B cell (primary cell): ENCODE data around the gene CMTM1. TPM values are rescaled to one million over a fixed set of nuclear protein-coding genes. Genes with fewer than 3 reads are reported as not detected.

Source experiments
- ATAC-seq: fragments of 200-7000 bp; cut with Tn5 transposase; one replicate; pipeline ENCODE4 v1.10.0; 2021; ENCODE audit warnings: low read depth, mild to moderate bottlenecking, moderate number of reproducible peaks, moderate library complexity
- CTCF ChIA-PET: fragments of 350-600 bp; sonication (Branson Sonifier 250); formaldehyde crosslinking; loops from one replicate; lab custom pipeline; 2021; ENCODE audit warnings: antibody characterized with exemption, inconsistent platforms; lab: Charles Lee
- POLR2A ChIA-PET: fragments of 350-600 bp; sonication (Branson Sonifier 250); formaldehyde crosslinking; loops from one replicate; lab custom pipeline; 2021; ENCODE audit warnings: antibody characterized with exemption; lab: Charles Lee
- DNase-seq: peaks from one replicate; pipeline ENCODE4 v3.0.0; 2013
- H2AFZ ChIP-seq: 2 replicates; pipeline ENCODE4 v1.6.1; 2012; ENCODE audit warnings: mild to moderate bottlenecking, low read depth, low read length; ENCODE audit not compliant: insufficient read depth, poor library complexity, severe bottlenecking
- H3K27ac ChIP-seq, 2 donors: 1 replicate in 1 of 2; 2 replicates in 1 of 2; pipeline ENCODE4 v1.5.1; 2012 to 2013; ENCODE audit warnings: low read length in 2 of 2, mild to moderate bottlenecking in 2 of 2, moderate library complexity in 1 of 2
- H3K27me3 ChIP-seq, 4 experiments: fragments of 200-600 bp in 1 of 4; sonication (generic) in 1 of 4; replicated peaks in 1 of 4; 1 replicate in 2 of 4; 2 replicates in 2 of 4; pipeline versions ENCODE4 v1.6.1 to v1.7.0; 2013 to 2016; ENCODE audit warnings: low read length in 3 of 4, mild to moderate bottlenecking in 2 of 4, mixed read lengths in 1 of 4, moderate library complexity in 1 of 4; ENCODE audit not compliant: insufficient read depth in 4 of 4, control insufficient read depth in 3 of 4; ENCODE audit errors: control extremely low read depth in 1 of 4
- H3K36me3 ChIP-seq, 2 experiments: replicated peaks in 1 of 2; 1 replicate in 1 of 2; 2 replicates in 1 of 2; pipeline versions ENCODE4 v1.6.1 to v1.7.1; 2013; ENCODE audit warnings: low read length in 1 of 2; ENCODE audit not compliant: insufficient read depth in 2 of 2, control insufficient read depth in 1 of 2; ENCODE audit errors: control extremely low read depth in 1 of 2, extremely low read depth in 1 of 2
- H3K4me1 ChIP-seq, 2 donors: fragments of 200-600 bp in 1 of 2; sonication (generic) in 1 of 2; 1 replicate in 1 of 2; 2 replicates in 1 of 2; pipeline versions ENCODE4 v1.5.1 to v1.6.1; 2013 to 2017; ENCODE audit warnings: low read length in 2 of 2; ENCODE audit not compliant: control insufficient read depth in 2 of 2, insufficient read depth in 2 of 2
- H3K4me2 ChIP-seq: replicated peaks from 2 replicates; pipeline ENCODE3; 2012; ENCODE audit warnings: mild to moderate bottlenecking, low read depth, low read length; ENCODE audit not compliant: poor library complexity, severe bottlenecking
- H3K4me3 ChIP-seq, 5 experiments: fragments of 200-600 bp in 1 of 5; sonication (generic) in 1 of 5; 1 replicate in 3 of 5; 2 replicates in 2 of 5; pipeline versions ENCODE4 v1.5.1 to v1.7.0; 2011 to 2016; ENCODE audit warnings: low read length in 4 of 5, mild to moderate bottlenecking in 4 of 5, low read depth in 2 of 5, control low read depth in 1 of 5, moderate library complexity in 1 of 5; ENCODE audit not compliant: insufficient read depth in 1 of 5; ENCODE audit errors: control extremely low read depth in 1 of 5, extremely low read depth in 1 of 5
- H3K79me2 ChIP-seq: fragments of 200-600 bp; sonication (generic); one replicate; pipeline ENCODE4 v1.6.0; 2016; ENCODE audit warnings: low read length; ENCODE audit not compliant: control insufficient read depth, insufficient read depth
- H3K9ac ChIP-seq: fragments of 200-600 bp; sonication (generic); 2 replicates; pipeline ENCODE4 v1.6.1; 2017; ENCODE audit warnings: mild to moderate bottlenecking, low read length, moderate library complexity
- H3K9me3 ChIP-seq, 3 donors: one replicate each; pipeline versions ENCODE4 v1.6.1 to v1.7.1; 2013; ENCODE audit warnings: low read length in 2 of 3; ENCODE audit not compliant: control insufficient read depth in 2 of 3, insufficient read depth in 1 of 3; ENCODE audit errors: control extremely low read depth in 1 of 3
- H4K20me1 ChIP-seq: 2 replicates; pipeline ENCODE4 v1.6.0; 2012; ENCODE audit warnings: mild to moderate bottlenecking, low read length; ENCODE audit not compliant: insufficient read depth, control insufficient read depth, poor library complexity, severe bottlenecking
- H3K27ac Mint-ChIP-seq: one replicate; pipeline ENCODE4 v1.8.0; 2021; ENCODE audit warnings: mixed read lengths
- H3K27me3 Mint-ChIP-seq: one replicate; pipeline ENCODE4 v1.8.0; 2021; ENCODE audit warnings: mixed read lengths
- H3K4me1 Mint-ChIP-seq: one replicate; pipeline ENCODE4 v1.8.0; 2021; ENCODE audit warnings: mixed read lengths
- H3K4me3 Mint-ChIP-seq: one replicate; pipeline ENCODE4 v1.8.0; 2021; ENCODE audit warnings: mixed read lengths
- H3K9me3 Mint-ChIP-seq: one replicate; pipeline ENCODE4 v1.8.0; 2022; ENCODE audit warnings: mixed read lengths; ENCODE audit not compliant: insufficient read depth
- EZH2 ChIP-seq: IDR thresholded peaks from 2 replicates; pipeline ENCODE4 v1.6.1; 2012; ENCODE audit warnings: borderline replicate concordance, low read depth, mild to moderate bottlenecking, moderate library complexity, low read length; ENCODE audit not compliant: insufficient read depth, poor library complexity, severe bottlenecking
- WGBS: methylation state at CpG from one replicate; pipeline ENCODE4 v1.1.5; 2013; ENCODE audit warnings: missing lambda C conversion rate; ENCODE audit not compliant: insufficient coverage; 5-methylcytosine and 5-hydroxymethylcytosine counted together
- intact Hi-C: fragments of 100-400 bp; cut with micrococcal nuclease; formaldehyde crosslinking; loops from one replicate; pipeline ENCODE4 v1.10.0; 2022
- polyA plus RNA-seq: library from polyadenylated mRNA; depleted of rRNA; stranded (reverse); fragments of >200 nt; gene quantifications from 2 replicates; pipeline ENCODE4 v1.2.3, GENCODE V29; 2012
- total RNA-seq, 2 donors: library from RNA; stranded (reverse); fragments of 120-200 nt in 1 of 2; gene quantifications; 1 replicate in 1 of 2; 2 replicates in 1 of 2; pipeline versions ENCODE4 v1.2.3 to v1.2.4, GENCODE V29; 2013 to 2022
- TF ChIP-seq, protein P1 (sequence below): fragments of 200-600 bp; IDR thresholded peaks from one replicate; pipeline ENCODE4 v1.8.0; 2022; ENCODE audit warnings: antibody characterized with exemption, mild to moderate bottlenecking

Gene CMTM1
- total and polyA plus RNA-seq, 2 donors (not counting 1 experiment from before 2014, with no cell fraction given), result 1.6 to 5.9 TPM

DNA sequence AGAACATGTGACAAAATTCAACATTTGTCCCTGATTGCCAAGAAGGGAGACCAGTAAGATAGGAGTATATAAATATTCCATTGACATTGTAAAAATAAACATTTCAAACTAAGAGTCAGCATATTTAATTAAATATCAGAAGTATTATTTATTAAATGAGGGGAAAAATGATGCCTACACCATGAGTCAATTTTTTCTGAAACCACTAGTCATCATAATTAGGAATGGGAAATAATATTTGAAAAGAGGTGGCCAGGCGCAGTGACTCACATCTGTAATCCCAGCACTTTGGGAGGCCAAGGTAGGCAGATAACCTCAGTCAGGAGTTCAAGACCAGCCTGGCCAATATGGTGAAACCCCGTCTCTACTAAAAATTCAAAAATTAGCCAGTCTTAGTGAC is 2.1 kb downstream of the CMTM1 start:
- TF ChIP-seq, protein P1, sequence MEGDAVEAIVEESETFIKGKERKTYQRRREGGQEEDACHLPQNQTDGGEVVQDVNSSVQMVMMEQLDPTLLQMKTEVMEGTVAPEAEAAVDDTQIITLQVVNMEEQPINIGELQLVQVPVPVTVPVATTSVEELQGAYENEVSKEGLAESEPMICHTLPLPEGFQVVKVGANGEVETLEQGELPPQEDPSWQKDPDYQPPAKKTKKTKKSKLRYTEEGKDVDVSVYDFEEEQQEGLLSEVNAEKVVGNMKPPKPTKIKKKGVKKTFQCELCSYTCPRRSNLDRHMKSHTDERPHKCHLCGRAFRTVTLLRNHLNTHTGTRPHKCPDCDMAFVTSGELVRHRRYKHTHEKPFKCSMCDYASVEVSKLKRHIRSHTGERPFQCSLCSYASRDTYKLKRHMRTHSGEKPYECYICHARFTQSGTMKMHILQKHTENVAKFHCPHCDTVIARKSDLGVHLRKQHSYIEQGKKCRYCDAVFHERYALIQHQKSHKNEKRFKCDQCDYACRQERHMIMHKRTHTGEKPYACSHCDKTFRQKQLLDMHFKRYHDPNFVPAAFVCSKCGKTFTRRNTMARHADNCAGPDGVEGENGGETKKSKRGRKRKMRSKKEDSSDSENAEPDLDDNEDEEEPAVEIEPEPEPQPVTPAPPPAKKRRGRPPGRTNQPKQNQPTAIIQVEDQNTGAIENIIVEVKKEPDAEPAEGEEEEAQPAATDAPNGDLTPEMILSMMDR, result no peak
- no peak for TF ChIP-seq EZH2
- ATAC-seq (no peak), DNase-seq (no peak)
- Histone ChIP-seq H3K9ac (no peak overlapping the region), H3K4me2 (no peak overlapping the region), H3K36me3 (peaks cover 0 to 12% of the 10 kb centered on the region in 2 experiments), H2AFZ (no peak overlapping the region), H3K4me1 (no peaks in the 10 kb centered on the region), H3K4me3 (no peak overlapping the region), H3K9me3 (no peaks in the 10 kb centered on the region), H4K20me1 (peaks cover 5% of the 10 kb centered on the region), H3K27me3 (no peaks in the 10 kb centered on the region), H3K27ac (no peak overlapping the region), H3K79me2 (no peaks in the 10 kb centered on the region)
- POLR2A ChIA-PET, result no interaction called here
- 92% methylated on average over 2 of the region's 2 CpGs for WGBS
- Mint-ChIP-seq H3K4me3 (no peak overlapping the region), H3K9me3 (no peaks in the 10 kb centered on the region), H3K27ac (no peak overlapping the region), H3K27me3 (no peaks in the 10 kb centered on the region), H3K4me1 (no peaks in the 10 kb centered on the region)
- CTCF ChIA-PET, result interaction anchor here (0.9 kb wide), 1 partner anchor 83 kb away, joined by 4 read pairs; no protein-coding TSS in a partner anchor
- intact Hi-C loops, result no loop called here

DNA sequence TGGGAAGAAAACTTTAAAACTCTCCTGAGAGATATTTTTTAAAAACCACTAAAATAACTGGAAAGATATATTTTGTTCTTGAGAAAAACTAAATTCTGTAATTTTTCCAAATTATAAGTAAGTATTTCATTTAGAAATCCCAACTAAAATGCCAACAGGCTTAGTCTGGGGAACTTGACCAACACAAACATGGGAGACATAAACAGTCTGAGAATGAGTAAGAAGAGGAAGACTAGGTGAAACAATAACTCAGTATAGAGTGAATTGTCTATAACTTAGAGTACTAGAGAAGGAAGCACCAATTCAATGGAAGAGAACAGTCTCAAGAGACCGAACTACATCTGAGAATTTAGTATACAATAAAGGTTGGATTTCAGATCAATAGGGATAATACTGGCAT is 2.9 kb downstream of the CMTM1 start:
- ATAC-seq, result no peak
- Histone ChIP-seq H3K27ac (no peak overlapping the region), H3K9ac (no peak overlapping the region), H3K4me3 (no peak overlapping the region), H3K79me2 (no peaks in the 10 kb centered on the region), H3K4me2 (no peak overlapping the region), H3K36me3 (peaks cover 0 to 12% of the 10 kb centered on the region in 2 experiments), H2AFZ (no peak overlapping the region), H3K4me1 (no peaks in the 10 kb centered on the region), H3K9me3 (no peaks in the 10 kb centered on the region), H4K20me1 (peaks cover 5% of the 10 kb centered on the region), H3K27me3 (no peaks in the 10 kb centered on the region)
- CTCF ChIA-PET, result interaction anchor here (0.7 to 2.1 kb wide), 5 partner anchors 10 to 299 kb away, joined by 3 to 8 read pairs (median 4); partner anchors contain the start of gene CMTM2
- intact Hi-C loops, result no loop called here
- H3K27ac Mint-ChIP-seq, result no peak overlapping the region
- H3K4me3 Mint-ChIP-seq, result no peak overlapping the region
- H3K4me1 Mint-ChIP-seq, result no peaks in the 10 kb centered on the region
- POLR2A ChIA-PET, result no interaction called here
- H3K27me3 Mint-ChIP-seq, result no peaks in the 10 kb centered on the region
- DNase-seq, result no peak
- TF ChIP-seq, protein P1, result no peak
- no peak for TF ChIP-seq EZH2
- H3K9me3 Mint-ChIP-seq, result no peaks in the 10 kb centered on the region
- no CpG with 5 or more reads among the region's 1 CpG for WGBS
